SK-N-DZ (cell line): ENCODE data around the gene LBH. TPM values are rescaled to one million over a fixed set of nuclear protein-coding genes. Genes with fewer than 3 reads are reported as not detected.

Experiments
- DNase-seq: peaks from one replicate; pipeline ENCODE4 v3.0.0-alpha.2; 2015; ENCODE audit warnings: low spot score
- polyA plus RNA-seq, 2 experiments: library from polyadenylated mRNA; depleted of rRNA; stranded (reverse); fragments of >200 nt; gene quantifications; 2 replicates each; pipeline ENCODE4 v1.2.3, GENCODE V29; 2014

Gene LBH
- 16.2 and 36.0 TPM in 2 replicates for polyA plus RNA-seq (2014; cell fraction: cytosol; rRNA removed)
- 5.2 and 9.8 TPM in 2 replicates for polyA plus RNA-seq (2014; cell fraction: nucleus; rRNA removed)

DNA sequence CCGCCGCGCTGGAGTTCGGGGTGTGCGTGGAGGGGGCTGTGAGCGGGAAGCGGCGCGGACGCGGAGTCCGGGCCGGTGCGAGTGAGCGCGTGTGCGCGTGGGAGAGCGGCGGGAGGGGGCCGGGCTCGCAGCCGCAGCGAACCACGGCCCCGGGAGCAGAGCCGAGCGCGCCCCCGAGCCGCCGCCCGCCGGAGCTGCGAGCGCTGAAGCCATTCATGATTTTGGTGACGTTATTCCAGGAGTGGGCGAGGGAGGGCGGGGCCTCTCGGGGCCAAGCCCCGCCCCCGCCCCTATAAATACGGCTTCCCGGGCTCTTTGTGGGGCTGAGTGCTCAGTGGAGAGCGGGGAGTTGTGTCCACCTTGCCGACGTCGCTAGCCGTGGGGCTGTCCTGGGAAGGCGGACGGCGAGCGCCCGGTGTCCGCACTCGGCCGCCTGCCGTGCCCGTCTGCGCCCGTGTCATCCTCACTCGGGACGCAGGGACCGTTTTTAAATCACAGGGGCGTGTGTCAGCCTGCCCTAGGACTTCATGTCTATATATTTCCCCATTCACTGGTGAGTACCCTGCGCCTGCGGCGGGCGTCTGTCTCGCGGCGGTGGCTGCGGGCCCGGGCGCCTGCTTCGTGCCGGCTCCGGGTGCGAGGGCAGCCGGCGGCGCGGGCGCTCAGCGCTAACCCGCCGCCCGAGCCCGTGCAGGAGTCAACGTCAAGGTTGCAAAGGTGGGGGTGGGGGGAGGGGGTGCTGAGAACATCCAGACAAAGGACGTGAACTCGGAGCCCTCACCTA lies at the start of gene LBH:
Gene LBH (plus strand): TSS at position 323 of the 784 bp plus-strand sequence. CDS start 205 bp downstream, at position 528.
- DNase-seq: peak; percentile 82

DNA sequence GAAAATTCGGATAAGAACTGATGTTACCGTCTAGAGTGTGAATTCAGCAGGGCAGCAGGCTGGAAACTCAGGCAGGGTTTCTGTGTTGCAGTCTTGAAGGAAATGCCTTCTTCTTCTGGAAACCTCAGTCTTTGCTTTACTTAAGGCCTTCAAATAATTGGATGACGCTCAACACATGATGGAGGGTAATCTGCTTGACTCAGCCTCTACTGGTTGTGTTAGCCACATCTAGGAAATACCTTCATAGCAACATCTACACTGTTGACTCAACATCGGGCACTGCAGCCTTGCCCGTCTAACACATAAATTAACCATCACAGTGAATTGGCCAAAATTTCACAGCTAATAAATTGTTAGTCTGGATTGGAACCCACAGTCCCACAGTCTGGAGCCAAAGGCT lies 47.3 kb upstream of the LBH start:
- no peak for DNase-seq

DNA sequence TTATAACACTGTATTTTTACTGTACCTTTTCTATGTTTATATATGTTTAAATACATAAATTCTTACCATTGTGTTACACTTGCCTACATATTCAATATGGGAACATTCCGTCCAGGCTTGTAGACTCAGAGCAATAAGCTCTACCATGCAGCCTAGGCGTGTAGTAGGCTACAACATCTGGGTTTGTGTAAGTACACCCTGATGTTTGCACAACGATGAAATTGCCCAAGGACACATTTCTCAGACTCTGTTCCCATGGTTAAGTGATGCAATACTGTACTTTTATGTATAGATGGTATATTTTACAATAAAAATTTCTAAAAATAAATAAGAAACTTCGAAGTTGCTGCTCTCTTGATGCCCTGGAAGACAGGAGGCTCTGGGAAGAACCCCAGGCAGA lies 46.2 kb upstream of the LBH start:
- DNase-seq: no peak

DNA sequence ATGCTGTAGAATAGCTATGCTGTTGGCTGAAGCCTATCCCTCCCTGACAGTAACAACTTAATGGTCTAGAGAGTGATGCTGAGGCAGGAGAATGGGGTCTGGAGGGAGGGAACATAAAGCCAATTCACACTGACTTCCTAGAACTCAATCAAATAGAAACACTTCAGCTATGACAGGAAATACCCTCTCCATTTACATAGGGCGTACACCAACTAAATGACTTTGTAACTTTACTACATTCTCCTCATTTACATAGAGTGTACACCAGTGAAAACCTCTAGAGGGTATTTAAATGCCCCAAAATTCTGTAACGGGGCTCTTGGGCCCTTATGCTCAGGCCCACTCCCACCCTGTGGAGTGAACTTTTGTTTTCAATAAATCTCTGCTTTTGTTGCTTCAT lies 43.0 kb upstream of the LBH start:
- DNase-seq: no peak

DNA sequence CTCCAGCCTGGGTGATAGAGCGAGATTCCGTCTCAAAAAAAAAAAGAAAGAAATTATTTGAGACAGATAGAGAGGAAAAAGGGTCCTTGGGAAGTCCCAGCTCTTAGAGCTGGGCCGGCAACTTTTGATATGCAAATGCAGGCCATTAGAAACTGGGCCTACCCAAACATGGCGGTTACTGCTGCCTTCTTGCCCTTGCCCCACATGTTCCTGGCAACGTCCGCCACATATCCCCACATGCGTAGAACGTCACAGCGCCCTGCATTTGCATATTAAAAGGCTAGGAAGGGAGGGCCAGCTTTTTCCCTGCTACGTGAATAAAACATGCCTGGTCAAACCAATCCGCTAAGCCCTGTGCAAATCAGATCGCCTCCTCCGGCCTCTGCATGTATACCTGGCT lies 40.7 kb upstream of the LBH start:
- DNase-seq: no peak

DNA sequence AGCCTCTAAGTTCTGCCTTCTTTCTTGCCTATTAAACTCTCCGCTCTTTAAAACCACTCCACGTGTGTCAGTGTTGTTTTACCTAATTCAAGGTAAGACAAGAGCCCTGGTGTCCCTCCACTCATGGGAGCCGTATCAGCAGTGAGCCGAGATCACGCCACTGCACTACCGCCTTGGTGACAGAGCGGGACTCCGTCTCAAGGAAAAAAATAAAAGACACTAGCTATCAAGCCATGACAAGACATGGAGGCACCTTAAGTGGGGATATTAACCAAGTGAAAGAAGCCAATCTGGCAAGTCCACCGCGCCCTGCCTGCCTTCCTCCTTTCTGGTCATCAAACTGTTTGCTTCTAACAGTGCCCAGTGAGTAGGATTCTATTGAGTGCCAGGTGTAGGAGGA lies 40.2 kb upstream of the LBH start:
- DNase-seq: no peak

DNA sequence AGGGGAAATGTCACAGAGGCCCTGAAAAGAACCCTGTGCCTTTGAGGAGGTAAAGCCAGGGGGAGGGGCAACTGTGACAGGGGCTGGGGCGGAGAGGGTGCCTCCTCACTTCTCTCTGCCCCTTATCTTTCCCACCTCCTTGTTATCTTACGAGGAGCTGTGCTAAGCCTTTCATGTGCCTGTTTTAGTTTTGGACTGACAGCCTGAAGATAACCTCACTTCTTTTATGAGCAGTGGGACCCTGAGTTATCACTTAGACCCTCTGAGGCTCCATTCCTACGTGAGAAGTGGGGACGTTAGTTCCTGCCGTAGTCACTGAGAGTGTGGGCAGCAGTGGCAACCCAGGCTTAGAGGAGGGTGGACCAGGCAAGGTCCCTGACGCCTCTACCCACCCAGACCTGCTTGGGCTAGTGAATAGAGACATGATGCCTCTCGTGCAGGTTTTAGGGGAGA lies 39.5 kb upstream of the LBH start:
- no peak for DNase-seq

DNA sequence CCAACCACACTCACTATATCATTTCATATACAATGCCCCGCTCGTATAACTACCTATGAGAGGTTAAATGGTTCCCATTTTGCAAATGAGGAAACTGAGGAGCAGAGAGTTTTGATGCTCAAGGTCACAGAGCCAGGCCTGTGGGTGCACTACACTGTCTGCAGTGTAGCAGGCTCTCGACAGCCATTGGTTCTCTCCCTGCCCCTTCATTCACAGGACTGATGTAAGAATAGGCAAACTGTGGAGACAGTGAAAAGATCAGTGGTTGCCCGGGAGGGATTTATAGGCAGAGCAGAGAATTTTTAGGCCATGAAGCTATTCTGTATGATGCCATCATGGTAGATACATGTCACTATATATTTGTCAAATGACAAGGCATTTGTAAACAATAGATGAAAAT lies 39.0 kb upstream of the LBH start:
- DNase-seq: no peak

DNA sequence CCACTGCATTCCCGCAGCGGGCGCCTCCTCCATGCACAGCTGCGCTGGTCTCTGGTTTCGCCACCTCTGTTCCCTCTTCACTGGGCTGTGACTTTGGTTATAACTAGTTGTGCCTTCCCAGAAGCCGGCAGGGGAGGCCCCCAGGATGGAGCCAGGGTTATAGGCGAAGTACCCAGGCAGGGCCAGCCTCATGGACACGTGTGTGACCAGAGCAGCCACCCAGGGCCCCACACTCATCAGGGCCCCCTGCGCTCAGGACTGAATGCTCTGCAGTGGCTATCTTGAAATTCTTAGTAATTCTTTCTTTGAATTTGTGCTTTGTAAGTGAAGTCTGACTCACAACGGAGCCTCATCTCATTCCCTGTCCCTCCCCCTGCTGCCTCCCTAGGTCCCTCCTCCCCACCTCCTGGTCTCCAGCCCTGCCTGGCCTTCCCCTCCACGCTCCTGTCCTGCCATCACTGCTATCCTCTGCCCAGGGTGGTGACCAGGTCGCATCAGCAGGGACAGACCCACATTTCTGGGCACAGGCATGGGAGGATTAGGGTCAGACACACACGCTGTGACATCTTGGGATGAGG lies 38.1 kb upstream of the LBH start:
- DNase-seq: no peak

DNA sequence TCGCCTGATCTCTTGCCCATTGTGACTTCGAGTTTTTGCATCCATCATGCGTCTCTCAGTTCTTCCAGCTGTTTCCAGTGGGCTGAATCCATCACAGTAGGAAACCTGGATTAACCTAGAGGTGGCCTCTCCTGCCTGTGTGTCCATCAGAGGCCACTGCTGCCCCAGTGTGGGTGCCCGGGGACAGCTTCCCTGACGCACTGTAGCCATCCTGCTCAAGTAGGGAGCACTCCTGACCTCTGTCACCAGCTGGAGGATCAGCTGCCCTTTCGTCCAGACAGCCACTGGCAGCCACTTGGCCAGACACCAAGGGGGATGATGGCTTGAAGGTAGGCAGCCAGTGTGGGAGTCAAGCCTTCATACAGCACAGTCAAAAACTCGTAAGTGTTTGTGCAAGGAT lies 36.9 kb upstream of the LBH start:
- DNase-seq: no peak

DNA sequence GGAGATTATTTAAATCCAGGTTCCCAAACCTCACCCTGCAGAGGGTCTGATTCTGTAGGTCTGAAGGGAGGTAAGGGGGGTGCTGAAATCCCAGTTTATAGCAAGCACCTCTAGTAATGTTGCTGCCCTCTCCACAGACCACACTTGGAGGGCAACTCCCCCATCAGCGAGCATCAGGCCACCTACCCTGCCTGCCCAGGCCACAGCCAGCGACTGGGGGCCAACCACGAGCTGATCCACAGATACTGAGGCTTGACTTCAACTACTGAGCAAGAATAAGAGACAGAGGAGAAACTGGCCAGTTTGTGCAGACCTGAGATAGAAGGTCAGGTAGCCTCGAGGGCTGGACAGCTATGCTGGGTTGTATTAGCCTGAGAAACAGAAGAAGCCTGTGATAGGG lies 36.3 kb upstream of the LBH start:
- no peak for DNase-seq

DNA sequence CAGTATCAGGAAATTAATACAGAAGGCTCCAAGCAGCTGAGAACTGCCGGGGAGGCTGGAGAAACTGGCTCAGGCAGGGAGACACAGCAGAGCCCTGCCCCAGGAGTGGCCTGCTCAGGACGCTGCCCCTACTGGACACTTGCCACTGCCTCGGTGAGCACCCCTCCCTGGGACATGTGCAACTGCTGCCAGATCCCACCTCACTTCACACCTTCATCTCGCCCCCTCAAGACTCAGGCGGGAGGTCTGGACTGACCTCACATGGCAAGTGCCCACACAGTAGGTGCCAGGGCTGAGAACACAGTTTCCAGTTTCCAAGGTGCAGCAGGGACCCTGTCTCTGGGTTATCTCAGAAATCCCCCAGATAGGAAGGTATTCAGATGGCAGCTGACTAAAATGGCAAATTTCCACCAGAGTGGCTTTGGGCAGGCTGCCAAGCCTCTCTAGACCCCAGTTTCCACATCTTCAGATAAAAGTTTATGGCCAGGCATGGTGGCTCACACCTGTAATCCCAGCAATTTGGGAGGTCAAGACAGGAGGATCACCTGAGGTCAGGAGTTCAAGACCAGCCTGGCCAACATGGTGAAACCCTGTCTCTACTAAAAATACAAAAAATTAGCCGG lies 33.7 kb upstream of the LBH start:
- DNase-seq: no peak

DNA sequence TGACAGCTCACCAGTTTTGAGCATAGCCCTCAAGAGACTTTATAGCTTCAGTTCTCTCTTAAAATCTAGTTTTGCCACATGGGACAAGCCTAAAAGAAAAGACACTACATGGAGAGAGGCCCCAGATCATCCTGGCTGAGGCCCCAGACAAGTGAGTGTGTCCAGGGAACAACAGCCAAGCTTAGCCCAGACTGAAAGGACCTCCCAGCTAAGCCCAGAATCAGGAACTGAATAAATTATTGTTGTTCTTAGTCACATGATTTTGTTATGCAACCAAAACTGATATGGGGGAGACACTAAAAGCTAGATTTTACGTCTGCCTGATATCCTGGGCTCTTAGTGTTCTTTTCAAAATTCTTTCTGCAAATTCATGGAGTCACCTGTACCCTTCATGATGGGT lies 29.3 kb upstream of the LBH start:
- no peak for DNase-seq

DNA sequence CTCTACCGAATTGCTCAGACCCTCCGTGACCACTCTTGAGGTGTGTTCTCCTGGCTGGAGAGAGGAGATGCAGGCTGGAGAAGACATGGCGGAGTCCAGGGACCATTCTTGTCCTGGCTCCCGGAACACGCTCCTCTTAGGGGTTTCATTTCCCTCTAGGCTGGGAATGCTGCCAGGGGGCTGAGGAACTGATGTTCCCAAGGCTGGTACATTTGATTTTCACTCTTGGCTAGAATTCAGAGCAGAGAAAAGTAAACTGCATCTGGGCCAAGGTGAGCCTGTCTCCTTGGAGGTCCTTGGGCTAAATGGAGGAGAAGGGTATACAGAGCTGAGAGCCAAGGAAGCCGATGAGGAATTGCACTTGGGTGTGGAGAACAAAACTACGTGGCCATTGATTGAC lies 28.2 kb upstream of the LBH start:
- no peak for DNase-seq

DNA sequence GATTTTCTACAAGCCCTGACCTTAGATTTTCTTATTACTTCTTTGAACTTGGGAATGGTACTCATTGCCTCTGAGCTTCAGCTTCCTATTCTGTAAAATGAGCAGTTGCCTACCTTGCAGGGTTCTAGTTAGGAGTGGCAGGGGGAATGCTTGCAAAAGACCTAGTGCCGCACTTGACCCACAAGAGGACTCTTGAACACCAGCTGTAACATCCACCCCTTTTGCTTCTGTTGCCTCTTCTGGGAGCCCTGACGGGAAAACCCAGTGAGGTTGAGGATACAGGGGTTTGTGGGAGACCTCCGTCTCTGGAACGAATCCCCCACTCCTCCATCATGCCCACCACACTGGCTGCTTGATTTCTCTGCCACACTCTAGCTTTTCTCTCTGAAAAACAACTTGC lies 27.1 kb upstream of the LBH start:
- DNase-seq: no peak

DNA sequence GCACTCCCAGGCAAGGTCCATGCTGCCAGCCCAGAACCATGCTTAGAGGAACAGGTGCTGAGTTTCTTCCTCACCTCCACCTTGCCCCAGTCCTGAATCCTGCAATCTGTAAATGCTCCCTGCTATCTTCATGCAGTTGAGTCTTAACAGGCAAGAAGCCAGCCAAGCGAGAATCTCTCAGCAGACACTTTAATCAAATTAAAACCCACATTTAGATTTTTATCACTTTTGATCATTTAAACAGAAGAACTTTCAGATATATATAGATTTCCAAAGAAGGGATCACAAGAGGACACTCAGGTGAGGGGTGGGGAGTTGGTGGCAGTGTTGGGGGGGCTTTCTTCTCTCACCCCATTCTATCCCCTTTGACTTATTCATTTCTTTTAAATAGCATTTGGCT lies 25.9 kb upstream of the LBH start:
- peak; percentile 83 for DNase-seq

DNA sequence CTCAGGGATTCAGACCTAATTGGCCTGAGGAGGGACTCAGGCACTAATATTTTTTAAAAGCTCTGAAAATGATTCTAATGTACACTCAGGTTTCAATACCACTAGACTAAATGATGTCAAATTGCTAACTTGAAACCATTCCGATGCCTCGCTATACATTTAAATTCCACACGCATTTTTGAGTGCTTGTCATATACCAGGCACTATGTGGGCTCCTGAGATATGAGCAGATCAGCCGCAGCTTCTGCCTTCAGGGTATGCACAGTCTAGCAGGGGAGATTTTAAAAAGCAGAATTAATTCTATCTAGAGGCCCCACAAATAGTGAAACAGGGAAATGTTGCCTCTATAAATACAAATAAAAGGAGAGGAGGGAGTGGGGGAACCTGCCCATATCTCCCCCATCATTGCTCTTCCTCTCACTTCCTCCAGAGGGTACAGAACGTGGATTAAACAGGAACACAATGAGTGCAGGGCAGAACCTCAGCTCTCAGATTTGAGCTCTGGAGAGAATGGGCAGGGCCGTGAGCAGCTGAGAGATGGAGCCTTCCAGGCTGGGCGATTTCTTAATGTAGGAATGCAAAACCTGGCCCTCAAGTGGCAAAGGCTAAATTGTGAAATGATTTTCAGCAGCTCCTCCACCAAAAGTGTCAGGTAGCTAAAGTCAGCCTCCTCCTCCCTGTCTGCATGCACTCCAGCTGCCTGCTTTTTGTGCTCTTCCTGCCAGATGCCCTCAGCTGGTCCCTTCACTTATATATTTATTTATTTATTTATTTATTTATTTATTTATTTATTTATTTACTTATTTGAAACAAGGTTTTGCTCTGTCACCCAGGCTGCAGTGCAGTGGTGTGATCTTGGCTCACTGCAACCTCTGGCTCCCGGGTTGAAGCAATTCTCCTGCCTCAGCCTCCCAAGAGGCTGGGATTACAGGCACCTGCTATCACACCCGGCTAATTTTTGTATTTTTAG lies 24.6 kb upstream of the LBH start:
- DNase-seq: peak; percentile 41

DNA sequence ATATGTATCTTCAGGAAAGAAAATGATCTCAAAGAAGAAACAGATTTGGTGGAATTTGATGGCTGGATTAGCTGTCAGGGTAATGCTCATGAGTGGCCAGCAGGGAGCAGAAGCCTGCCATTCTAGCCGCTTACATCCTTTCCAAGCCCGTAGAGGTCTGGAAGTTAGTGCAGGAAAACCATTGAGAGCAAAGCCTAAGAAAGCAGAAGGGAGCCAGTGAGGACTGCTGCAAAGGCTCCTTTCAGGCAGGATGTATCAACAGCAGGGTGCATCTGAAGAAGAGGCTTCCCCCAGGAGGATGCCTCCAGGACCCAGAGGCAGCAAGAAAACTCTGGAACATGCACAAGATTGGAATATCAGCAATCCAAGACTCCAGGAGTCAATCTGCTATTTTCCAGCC lies 22.9 kb upstream of the LBH start:
- DNase-seq: peak; percentile 77

DNA sequence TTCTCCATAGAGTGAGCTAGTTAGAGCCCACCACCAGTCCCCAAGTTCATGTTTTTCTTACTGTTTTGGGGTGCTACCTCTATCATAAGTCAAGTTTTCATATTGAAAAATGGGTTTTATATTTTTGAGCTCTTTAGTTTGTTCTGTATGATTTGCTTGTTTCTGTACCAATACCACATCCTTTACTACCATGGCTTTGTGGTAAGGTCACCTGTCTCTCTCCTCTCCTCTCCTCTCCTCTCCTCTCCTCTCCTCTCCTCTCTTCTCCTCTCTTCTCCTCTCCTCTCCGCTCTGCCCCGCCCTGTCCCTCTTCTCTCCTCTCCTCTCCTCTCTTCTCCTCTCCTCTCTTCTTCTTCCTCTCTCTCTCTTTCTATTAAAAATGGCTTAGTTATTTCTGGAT lies 22.1 kb upstream of the LBH start:
- DNase-seq: no peak

DNA sequence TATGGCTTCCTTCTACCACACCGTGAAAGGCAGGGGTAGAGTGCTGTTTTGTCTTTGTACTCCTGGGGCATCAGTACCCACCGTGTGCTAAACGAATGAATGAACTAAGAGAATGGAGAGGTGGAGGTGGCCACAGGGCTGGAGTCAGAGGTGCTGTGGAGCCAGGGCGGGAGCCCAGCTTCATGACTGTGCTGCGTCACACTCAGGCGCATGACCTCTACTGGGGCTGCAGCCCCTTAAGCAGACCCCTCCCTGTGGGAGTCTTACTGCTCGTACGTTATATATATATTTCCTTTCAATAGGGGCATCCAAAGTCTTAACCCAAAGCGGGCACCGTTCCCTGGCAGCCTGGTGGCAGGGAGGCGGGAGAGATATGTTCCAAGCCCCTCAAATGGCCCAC lies 18.0 kb upstream of the LBH start:
- DNase-seq: no peak

DNA sequence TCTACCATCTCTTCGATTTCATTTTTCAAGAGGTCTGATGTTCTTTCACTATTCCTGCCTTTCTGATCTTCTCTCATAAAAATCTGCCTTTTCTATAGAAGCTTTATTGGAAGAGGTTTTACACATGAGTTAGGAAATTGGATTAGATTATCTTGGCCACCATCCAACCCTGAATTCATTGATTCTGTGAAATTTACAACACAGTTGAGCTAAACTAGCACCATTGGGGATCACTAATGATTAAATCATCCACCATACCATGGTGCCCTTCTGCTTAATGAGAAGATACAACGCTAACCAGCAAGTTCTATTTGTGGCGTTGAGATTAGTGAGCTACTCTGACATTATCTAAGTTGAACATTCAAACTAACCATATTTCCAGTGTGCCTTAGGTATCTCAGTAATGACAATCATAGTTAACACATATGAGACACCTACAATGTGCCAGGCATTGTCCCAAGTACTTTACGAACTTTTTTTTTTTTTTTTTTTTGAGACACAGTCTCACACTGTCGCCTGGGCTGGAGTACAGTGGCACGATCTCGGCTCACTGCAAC lies 17.3 kb upstream of the LBH start:
- no peak for DNase-seq
